ACC112 (cell line): ENCODE measurements around the gene C1QTNF8.

ENCODE experiments used
- H2AFZ ChIP-seq: fragments of 200-600 bp; sonication (generic); one replicate; pipeline ENCODE4 v1.6.0; 2017; ENCODE audit warnings: antibody characterized with exemption, low read length; ENCODE audit not compliant: unreplicated experiment
- H3K27ac ChIP-seq: fragments of 200-600 bp; sonication (generic); 2 replicates; pipeline ENCODE4 v1.5.1; 2014; ENCODE audit warnings: low read depth, mild to moderate bottlenecking, antibody characterized with exemption, low read length, moderate library complexity
- H3K27me3 ChIP-seq: fragments of 200-600 bp; sonication (generic); 2 replicates; pipeline ENCODE4 v1.6.1; 2014; ENCODE audit warnings: mild to moderate bottlenecking, antibody characterized with exemption, low read length, moderate library complexity, mixed read lengths; ENCODE audit not compliant: insufficient read depth
- H3K36me3 ChIP-seq: fragments of 200-600 bp; sonication (generic); 2 replicates; pipeline ENCODE4 v1.6.1; 2016; ENCODE audit warnings: mild to moderate bottlenecking, antibody characterized with exemption, low read length, moderate library complexity, mixed read lengths; ENCODE audit not compliant: insufficient read depth
- H3K4me1 ChIP-seq: fragments of 200-600 bp; sonication (generic); one replicate; pipeline ENCODE4 v1.6.1; 2016; ENCODE audit warnings: low read length, mixed read lengths; ENCODE audit not compliant: insufficient read depth, unreplicated experiment, control insufficient read depth
- H3K4me3 ChIP-seq: fragments of 200-600 bp; sonication (generic); 2 replicates; pipeline ENCODE4 v1.5.1; 2014; ENCODE audit warnings: mild to moderate bottlenecking, low read depth, low read length
- H3K79me2 ChIP-seq: fragments of 200-600 bp; sonication (generic); one replicate; pipeline ENCODE4 v1.6.0; 2016; ENCODE audit warnings: low read length; ENCODE audit not compliant: control insufficient read depth, unreplicated experiment, insufficient read depth

Gene C1QTNF8, protein sequence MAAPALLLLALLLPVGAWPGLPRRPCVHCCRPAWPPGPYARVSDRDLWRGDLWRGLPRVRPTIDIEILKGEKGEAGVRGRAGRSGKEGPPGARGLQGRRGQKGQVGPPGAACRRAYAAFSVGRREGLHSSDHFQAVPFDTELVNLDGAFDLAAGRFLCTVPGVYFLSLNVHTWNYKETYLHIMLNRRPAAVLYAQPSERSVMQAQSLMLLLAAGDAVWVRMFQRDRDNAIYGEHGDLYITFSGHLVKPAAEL

DNA sequence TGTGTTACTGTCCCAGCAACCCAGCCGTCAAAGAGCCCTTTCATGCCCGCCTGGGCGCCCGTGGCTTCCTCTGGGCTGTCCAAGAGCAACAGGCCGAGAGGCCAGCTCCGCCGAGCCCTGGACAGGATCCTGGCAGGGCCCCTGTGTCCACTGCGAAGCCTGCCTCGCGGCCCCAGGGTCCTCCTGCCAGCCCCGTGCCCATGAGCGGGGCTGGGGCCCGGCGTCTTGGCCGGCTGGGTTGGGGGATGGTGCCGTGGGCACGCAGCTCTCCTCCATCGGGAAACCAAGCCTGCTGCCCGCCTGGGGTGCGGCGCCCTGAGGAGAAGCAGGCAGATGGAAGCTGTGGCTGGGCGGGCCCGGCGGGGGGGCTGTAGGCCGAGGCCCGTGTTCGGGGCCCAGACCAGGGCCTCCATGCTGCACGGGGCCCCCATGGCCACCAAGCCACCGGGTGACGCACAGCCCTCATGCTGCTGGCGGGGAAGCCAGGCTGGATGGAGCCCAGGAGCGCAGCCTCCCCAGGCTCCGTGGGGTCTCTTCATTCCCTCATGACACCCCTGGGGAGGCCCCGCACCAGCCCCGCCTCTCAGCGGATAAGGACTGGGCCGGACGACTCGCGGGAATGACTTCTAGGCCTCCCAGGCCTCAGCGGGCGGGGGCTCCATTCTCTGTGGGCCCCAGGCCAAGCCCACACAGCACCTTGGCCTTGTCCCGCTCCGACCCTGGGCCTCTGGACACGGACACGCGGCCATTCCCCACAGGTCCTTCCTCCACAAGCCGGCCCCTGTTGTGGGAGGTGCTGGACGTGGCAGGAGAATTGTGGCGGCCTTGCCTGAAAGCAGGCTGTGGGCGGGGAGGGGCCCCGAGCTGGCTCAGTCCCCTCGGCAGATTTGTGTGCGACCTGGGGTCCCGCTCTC, at the start of gene C1QTNF8:
TSS of gene C1QTNF8 (minus strand) at position 76 of the 914 bp plus-strand sequence. CDS start 1,322 bp downstream, outside the sequence.
- Histone ChIP-seq H3K27me3 (peaks cover 9% of the 10 kb centered on the region), H3K79me2 (no peaks in the 10 kb centered on the region), H3K27ac (no peak within 1 kb of the TSS), H3K4me1 (peaks cover 6% of the 10 kb centered on the region), H2AFZ (no peak within 1 kb of the TSS), H3K4me3 (no peak within 1 kb of the TSS), H3K36me3 (no peaks in the 10 kb centered on the region)

DNA sequence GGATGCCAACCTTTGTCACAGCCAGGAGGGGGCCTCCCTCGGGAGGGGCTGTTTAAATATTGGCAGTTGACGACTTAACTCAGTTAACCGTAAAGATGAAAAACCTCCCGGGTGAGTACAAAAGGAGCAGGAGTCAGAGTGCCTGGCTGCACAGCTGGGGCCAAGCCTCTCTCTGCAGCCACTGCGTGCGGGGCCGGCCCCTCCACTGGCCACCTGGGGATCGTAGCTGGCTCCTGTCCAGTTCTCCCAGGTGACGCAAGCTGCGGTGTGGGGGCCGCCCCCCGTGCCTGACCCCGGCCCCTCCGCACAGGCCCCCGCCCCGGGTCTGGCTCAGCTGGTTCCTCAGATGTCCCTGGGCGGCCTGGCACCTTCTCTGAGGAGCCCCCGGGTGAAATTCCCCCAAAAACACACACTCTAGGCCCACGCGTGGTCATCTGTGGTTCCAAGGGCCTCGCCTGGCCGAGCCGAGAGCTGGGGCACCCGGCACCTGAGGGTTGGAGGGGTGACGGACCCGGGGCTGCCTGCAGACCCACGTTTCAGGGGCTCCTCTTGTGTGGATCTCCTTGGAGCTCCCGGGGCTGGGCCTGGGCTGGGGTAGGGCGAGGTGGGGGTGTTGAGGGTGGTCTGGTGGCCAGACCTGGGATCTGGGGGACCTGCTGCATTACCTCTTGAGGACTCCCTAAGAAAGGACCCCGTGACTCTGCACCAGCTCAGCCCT, 49.5 kb upstream of the C1QTNF8 start:
- no peaks in the 10 kb centered on the region for H3K4me1 ChIP-seq
- no peaks in the 10 kb centered on the region for H3K36me3 ChIP-seq
- peaks cover 5% of the 10 kb centered on the region for H3K27me3 ChIP-seq
- H3K27ac ChIP-seq: no peak overlapping the region
- no peak overlapping the region for H2AFZ ChIP-seq
- H3K79me2 ChIP-seq: no peaks in the 10 kb centered on the region
- H3K4me3 ChIP-seq: no peak overlapping the region

DNA sequence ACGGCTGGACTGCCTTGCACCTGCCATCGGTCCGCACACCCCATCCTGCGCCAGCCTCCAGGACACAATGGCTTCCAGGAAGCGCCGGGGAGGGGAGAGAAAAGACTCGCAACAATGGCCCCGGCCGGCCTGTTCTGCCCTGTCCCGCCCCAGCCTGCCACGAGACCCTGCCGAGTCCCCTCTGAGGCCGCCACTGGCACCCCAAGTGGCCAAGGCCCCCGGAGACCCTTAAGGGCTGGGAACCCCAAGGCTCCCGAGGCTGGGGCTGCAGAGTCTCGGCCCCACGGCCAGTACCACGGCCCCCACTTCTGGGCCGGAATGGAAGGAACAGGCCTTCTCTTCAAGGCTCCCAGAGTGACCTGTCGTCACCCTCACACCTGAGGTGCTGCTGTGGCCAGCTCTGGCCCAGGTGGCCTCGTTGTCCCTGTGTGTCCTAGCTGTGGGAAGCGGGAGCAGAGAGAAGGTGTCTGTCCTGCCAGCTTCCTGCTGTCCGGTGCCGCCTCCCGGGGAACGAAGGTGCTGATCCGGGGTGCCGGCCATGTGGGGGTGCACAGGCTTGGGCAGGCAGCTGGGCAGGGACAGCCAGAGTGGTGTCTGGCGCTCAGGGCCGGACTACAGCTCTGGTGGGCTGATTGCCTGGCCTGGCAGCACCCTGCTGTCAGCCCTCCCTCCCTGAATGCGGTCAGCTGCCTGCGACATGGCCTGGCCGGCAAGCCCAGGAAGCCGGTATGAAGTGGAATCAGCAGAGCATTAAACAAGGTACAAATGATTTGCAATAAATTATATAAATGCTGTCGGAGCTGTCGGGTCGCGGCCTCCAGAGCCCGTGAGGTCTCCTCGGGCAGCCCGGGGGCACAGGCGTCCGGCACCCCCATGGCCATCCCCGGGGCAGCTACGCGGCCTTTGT, 48.7 kb upstream of the C1QTNF8 start:
- Histone ChIP-seq H3K4me1 (no peaks in the 10 kb centered on the region), H2AFZ (no peak overlapping the region), H3K36me3 (no peaks in the 10 kb centered on the region), H3K4me3 (no peak overlapping the region), H3K27ac (no peak overlapping the region), H3K27me3 (peaks cover 7% of the 10 kb centered on the region; the same call in 1 of the 2 replicates), H3K79me2 (no peaks in the 10 kb centered on the region)

DNA sequence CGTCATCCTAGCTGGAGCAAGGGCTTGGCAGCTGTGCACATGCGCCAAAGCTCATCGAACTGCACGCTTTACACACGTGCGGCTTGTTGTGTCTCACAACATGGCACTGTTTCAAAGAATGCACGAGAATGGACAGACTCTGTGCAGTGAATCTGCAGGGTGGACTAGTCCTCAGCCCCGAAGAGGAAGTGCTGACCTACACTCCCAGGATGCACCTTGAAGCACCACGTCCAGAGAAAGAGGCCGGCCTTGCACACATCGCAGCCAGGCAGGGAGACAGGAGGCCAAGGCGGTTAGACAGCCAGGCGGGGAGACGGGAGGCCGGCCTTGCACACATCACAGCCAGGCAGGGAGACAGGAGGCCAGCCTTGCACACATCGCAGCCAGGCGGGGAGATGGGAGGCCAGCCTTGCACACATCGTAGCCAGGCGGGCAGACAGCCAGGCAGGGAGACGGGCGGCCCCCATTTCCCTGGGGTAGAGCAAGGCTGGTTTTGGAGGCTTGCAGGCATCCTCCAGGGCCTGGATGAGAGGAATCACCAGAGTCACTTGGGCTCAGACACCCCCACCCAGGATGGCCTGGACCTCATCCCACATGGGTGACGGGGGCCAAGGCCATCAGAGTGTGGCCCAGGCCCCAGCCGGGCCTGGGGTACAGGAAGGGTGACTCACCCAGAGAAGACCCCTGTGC, 47.9 kb upstream of the C1QTNF8 start:
- Histone ChIP-seq H3K4me1 (no peaks in the 10 kb centered on the region), H3K36me3 (no peaks in the 10 kb centered on the region), H3K4me3 (no peak overlapping the region), H3K27ac (no peak overlapping the region), H2AFZ (no peak overlapping the region), H3K27me3 (peaks cover 7% of the 10 kb centered on the region; the same call in 1 of the 2 replicates), H3K79me2 (no peaks in the 10 kb centered on the region)

DNA sequence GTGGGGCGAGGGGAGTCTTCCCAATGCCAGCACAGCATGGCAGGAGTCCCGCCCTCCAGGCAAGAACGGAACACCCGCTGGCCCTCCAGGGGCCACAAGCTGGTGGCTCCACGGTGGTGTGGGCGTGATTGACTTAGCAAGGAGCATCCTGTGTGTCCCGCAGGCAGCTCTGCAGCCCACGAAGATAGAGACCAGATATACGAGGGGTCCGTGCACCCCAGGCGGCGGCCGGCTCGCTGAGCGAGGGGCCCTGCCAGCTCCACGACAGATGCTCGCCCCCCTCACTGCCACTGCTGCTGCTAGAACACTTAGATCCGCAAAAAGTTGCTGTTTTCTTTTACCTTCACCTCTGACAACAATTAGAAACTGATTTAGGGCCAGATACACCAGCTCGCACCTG, 46.9 kb upstream of the C1QTNF8 start:
- no peak overlapping the region for H3K27ac ChIP-seq
- no peaks in the 10 kb centered on the region for H3K4me1 ChIP-seq
- H3K79me2 ChIP-seq: no peaks in the 10 kb centered on the region
- no peaks in the 10 kb centered on the region for H3K36me3 ChIP-seq
- no peak overlapping the region for H3K4me3 ChIP-seq
- H2AFZ ChIP-seq: no peak overlapping the region
- H3K27me3 ChIP-seq: peaks cover 7% of the 10 kb centered on the region; the same call in 1 of the 2 replicates

DNA sequence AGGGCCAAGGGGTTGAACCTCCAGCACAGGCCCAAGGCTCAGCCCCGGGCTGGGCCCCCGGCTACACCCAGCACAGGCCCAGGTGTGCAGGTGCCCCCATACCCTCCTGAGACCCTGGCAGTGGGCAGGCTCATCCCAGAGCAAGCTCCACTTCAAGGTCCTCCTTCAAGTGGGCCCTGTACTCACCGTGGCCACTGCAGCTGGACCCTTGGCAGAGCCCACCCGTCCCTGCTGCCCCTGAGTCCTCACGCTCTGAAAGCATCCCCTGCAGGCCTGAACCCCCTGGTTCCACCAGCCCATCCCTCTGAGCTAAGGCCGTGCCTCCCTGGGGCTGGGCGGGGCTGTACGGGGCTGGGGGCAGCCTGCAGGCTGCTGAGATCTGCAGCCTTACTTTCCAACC, 45.7 kb upstream of the C1QTNF8 start:
- Histone ChIP-seq H2AFZ (no peak overlapping the region), H3K4me3 (no peak overlapping the region), H3K27ac (no peak overlapping the region), H3K27me3 (peaks cover 7% of the 10 kb centered on the region; the same call in 1 of the 2 replicates), H3K79me2 (no peaks in the 10 kb centered on the region), H3K4me1 (no peaks in the 10 kb centered on the region), H3K36me3 (no peaks in the 10 kb centered on the region)

DNA sequence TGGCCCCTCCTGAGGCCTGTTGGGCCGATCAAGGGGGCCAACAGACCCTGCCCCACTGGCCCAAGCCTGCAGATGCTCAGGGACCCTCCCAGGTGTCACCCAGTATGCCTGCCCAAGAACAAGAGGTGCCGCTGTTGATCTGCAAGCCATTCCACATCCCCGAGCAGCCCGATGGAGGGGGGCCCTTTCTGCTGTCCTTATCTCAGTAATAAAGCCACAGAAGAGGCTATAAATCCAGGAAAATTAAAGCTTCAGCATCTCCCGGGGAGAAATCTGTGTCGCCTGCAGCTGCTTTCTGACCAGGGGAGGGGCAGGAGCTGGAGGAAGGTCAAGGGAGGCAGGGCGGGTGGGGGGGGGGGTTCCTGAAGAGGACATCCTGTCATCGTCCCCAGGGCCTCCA, 45.1 kb upstream of the C1QTNF8 start:
- peaks cover 7% of the 10 kb centered on the region; the same call in 1 of the 2 replicates for H3K27me3 ChIP-seq

DNA sequence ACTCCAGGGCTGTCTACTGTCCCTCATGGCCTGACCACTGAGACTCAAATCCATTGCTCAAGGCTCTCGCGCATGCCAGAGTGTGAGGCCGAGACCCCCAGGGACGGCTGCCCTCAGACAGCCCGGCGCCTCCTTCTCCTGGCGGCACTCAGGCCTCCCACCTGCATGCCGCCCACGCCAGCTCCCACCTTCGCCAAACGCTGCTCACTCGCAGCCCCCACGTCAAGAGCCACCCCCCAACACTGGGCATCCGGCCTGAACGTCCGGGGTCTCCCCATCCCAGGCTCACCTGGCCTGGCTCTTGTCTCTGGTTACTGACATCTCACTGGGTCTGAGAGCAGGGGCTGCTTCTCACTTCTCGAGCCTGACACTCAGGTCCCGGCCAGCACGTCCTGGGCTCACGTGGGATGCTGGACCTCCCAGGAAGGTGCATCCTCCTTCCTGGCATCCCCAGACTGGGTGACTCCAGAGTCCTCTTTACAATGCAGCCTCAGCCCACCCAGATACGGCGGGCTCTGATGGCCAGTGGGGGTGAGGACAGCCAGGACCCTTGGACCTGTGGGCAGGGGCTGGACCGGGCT, 44.6 kb upstream of the C1QTNF8 start:
- Histone ChIP-seq H3K27ac (no peak overlapping the region), H3K4me3 (no peak overlapping the region), H3K79me2 (no peaks in the 10 kb centered on the region), H3K27me3 (peaks cover 7% of the 10 kb centered on the region; the same call in 1 of the 2 replicates), H2AFZ (no peak overlapping the region), H3K36me3 (no peaks in the 10 kb centered on the region), H3K4me1 (no peaks in the 10 kb centered on the region)

More for the DNA sequence above, 45.1 kb upstream of the C1QTNF8 start:
- Histone ChIP-seq H2AFZ (no peak overlapping the region), H3K36me3 (no peaks in the 10 kb centered on the region), H3K4me1 (no peaks in the 10 kb centered on the region), H3K79me2 (no peaks in the 10 kb centered on the region), H3K27ac (no peak overlapping the region), H3K4me3 (no peak overlapping the region)

DNA sequence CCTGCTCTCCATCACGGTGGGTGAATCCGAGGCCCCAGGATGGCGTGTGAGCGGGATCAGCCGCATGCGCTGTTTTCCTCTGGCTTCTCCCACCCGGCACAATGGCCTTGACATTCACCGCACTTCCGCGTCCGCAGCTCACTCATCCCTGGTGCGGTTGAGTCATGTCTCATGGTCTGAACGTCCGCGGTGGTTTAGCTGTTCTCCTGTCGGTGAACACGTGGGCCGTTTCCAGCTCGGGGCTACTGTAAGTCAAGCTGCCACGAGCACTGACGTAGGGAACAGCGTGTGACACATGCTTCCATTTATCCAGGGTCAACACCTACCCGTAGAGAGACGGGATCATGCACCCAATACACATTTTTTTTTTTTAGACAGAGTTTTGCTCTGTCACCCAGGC, 41.6 kb upstream of the C1QTNF8 start:
- Histone ChIP-seq H3K4me1 (no peaks in the 10 kb centered on the region), H3K36me3 (no peaks in the 10 kb centered on the region), H2AFZ (no peak overlapping the region), H3K27ac (no peak overlapping the region), H3K27me3 (peaks cover 16% of the 10 kb centered on the region; the same call in 1 of the 2 replicates), H3K79me2 (no peaks in the 10 kb centered on the region), H3K4me3 (no peak overlapping the region)
